ENCODE measurements around the gene CDH15.

DNA sequence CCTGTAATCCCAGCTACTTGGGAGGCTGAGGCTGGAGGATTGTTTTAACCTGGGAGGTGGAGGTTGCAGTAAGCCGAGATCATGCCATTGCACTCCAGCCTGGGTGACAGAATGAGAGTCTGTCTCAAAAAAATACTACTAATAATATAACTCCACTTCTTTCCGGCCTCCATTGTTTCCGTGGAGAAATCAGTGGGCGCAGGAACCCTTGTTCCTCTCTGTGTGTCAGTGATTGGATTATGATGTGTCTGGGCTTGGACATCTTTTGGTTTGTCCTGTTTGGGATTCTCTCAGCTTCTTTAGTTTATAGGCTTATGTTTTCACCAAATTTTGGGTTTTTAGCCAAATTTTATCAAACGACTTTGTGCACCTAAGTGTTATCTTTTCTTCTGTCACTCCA is 41.1 kb upstream of the CDH15 start:
- TF ChIP-seq, protein P1, sequence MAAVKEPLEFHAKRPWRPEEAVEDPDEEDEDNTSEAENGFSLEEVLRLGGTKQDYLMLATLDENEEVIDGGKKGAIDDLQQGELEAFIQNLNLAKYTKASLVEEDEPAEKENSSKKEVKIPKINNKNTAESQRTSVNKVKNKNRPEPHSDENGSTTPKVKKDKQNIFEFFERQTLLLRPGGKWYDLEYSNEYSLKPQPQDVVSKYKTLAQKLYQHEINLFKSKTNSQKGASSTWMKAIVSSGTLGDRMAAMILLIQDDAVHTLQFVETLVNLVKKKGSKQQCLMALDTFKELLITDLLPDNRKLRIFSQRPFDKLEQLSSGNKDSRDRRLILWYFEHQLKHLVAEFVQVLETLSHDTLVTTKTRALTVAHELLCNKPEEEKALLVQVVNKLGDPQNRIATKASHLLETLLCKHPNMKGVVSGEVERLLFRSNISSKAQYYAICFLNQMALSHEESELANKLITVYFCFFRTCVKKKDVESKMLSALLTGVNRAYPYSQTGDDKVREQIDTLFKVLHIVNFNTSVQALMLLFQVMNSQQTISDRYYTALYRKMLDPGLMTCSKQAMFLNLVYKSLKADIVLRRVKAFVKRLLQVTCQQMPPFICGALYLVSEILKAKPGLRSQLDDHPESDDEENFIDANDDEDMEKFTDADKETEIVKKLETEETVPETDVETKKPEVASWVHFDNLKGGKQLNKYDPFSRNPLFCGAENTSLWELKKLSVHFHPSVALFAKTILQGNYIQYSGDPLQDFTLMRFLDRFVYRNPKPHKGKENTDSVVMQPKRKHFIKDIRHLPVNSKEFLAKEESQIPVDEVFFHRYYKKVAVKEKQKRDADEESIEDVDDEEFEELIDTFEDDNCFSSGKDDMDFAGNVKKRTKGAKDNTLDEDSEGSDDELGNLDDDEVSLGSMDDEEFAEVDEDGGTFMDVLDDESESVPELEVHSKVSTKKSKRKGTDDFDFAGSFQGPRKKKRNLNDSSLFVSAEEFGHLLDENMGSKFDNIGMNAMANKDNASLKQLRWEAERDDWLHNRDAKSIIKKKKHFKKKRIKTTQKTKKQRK (IDR thresholded peaks at IDR 0.05; ENCODE audit: low read length) = no peak
- TF ChIP-seq, protein P2, sequence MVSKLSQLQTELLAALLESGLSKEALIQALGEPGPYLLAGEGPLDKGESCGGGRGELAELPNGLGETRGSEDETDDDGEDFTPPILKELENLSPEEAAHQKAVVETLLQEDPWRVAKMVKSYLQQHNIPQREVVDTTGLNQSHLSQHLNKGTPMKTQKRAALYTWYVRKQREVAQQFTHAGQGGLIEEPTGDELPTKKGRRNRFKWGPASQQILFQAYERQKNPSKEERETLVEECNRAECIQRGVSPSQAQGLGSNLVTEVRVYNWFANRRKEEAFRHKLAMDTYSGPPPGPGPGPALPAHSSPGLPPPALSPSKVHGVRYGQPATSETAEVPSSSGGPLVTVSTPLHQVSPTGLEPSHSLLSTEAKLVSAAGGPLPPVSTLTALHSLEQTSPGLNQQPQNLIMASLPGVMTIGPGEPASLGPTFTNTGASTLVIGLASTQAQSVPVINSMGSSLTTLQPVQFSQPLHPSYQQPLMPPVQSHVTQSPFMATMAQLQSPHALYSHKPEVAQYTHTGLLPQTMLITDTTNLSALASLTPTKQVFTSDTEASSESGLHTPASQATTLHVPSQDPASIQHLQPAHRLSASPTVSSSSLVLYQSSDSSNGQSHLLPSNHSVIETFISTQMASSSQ (IDR thresholded peaks at IDR 0.05; ENCODE audit: low read depth) = no peak
- TF ChIP-seq, protein P2 (CRISPR knock-in tag; IDR thresholded peaks at IDR 0.05; ENCODE audit: borderline replicate concordance) = no peak
